ENCODE data around the gene DSN1.

DNA sequence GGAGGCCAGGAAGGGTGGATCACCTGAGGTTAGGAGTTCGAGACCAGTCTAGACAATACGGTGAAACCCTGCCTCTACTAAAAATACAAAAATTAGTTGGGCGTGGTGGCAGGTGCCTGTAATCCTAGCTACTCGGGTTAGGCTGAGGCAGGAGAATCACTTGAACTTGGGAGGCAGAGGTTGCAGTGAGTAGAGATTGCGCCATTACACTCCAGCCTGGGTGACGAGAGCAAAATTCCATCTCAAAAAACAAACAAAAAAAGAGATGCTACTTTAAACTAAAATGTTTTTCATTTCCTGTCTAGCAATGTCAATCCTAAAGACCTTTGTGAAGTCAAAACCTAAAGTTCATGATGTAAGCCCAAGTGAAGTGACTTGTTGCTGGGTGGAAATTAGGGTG lies 12.9 kb downstream of the DSN1 start:
- TF ChIP-seq, protein P1, sequence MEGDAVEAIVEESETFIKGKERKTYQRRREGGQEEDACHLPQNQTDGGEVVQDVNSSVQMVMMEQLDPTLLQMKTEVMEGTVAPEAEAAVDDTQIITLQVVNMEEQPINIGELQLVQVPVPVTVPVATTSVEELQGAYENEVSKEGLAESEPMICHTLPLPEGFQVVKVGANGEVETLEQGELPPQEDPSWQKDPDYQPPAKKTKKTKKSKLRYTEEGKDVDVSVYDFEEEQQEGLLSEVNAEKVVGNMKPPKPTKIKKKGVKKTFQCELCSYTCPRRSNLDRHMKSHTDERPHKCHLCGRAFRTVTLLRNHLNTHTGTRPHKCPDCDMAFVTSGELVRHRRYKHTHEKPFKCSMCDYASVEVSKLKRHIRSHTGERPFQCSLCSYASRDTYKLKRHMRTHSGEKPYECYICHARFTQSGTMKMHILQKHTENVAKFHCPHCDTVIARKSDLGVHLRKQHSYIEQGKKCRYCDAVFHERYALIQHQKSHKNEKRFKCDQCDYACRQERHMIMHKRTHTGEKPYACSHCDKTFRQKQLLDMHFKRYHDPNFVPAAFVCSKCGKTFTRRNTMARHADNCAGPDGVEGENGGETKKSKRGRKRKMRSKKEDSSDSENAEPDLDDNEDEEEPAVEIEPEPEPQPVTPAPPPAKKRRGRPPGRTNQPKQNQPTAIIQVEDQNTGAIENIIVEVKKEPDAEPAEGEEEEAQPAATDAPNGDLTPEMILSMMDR (IDR thresholded peaks at IDR 0.05) = no peak
- TF ChIP-seq POLR2A (IDR thresholded peaks at IDR 0.05) (no peak), POLR2AphosphoS5 (IDR thresholded peaks at IDR 0.05) (no peak)
